Kidney (tissue), 14 donors: ENCODE data around the gene ATRX. TPM values are rescaled to one million over a fixed set of nuclear protein-coding genes. Genes with fewer than 3 reads are reported as not detected.
"Not testable (repeated sequence)": the region's sequence is repeated elsewhere in the genome, so short reads cannot be mapped to it uniquely, and the experiment has no call there.

Experiments used
- DNase-seq, 5 donors: peaks; one replicate each; pipeline ENCODE4 v3.0.0-alpha.2; 2013 to 2020
- FAIRE-seq: peaks from 2 replicates; lab custom pipeline; 2012; peaks lifted over from hg19 to GRCh38; lab: Jason Lieb, UNC
- H3K27ac ChIP-seq, 2 donors: one replicate each; pipeline ENCODE4 v1.7.0; 2013; ENCODE audit warnings: low read depth in 2 of 2, low read length in 2 of 2, inconsistent platforms in 1 of 2
- H3K27me3 ChIP-seq: one replicate; pipeline ENCODE4 v1.7.1; 2013; ENCODE audit warnings: low read length, inconsistent platforms; ENCODE audit not compliant: control insufficient read depth, insufficient read depth
- H3K36me3 ChIP-seq, 3 donors: one replicate each; pipeline versions ENCODE4 v1.7.0 to v1.7.1; 2013; ENCODE audit warnings: low read length in 3 of 3, control low read depth in 1 of 3, inconsistent platforms in 1 of 3; ENCODE audit not compliant: insufficient read depth in 3 of 3, control insufficient read depth in 2 of 3
- H3K4me1 ChIP-seq, 3 donors: one replicate each; pipeline versions ENCODE4 v1.7.0 to v1.7.1; 2013; ENCODE audit warnings: low read length in 3 of 3, inconsistent platforms in 1 of 3, low read depth in 1 of 3; ENCODE audit not compliant: control insufficient read depth in 2 of 3, insufficient read depth in 2 of 3
- H3K4me3 ChIP-seq, 3 donors: one replicate each; pipeline versions ENCODE4 v1.7.0 to v1.8.1; 2013; ENCODE audit warnings: low read length in 3 of 3, control low read depth in 1 of 3, inconsistent platforms in 1 of 3
- H3K9ac ChIP-seq, 3 donors: one replicate each; pipeline versions ENCODE4 v1.7.0 to v1.7.1; 2013; ENCODE audit warnings: low read length in 3 of 3, control low read depth in 1 of 3, inconsistent platforms in 1 of 3
- H3K9me3 ChIP-seq, 3 donors: one replicate each; pipeline versions ENCODE4 v1.7.0 to v1.7.1; 2013; ENCODE audit warnings: low read length in 3 of 3, control low read depth in 1 of 3, inconsistent platforms in 1 of 3; ENCODE audit not compliant: control insufficient read depth in 2 of 3, insufficient read depth in 1 of 3
- intact Hi-C: fragments of 100-400 bp; cut with DNase I; formaldehyde crosslinking; loops from one replicate; pipeline ENCODE4 v1.11.1; 2022
- polyA plus RNA-seq: library from polyadenylated mRNA; stranded (reverse); fragments of 350-450 nt; fragmentation: Illumina TruSeq; extraction: RNeasy Lipid Tissue Mini Kit (QIAGEN cat#74804); gene quantifications from one replicate; pipeline ENCODE4 v1.2.3, GENCODE V29; 2014; ENCODE audit warnings: low read depth, low replicate concordance; ENCODE audit not compliant: insufficient read depth
- total RNA-seq: library from RNA; stranded (reverse); fragmentation: NEBNext Ultra II Directional; extraction: Animal tissue kit (Norgen Biotek cat#: 25700); gene quantifications from one replicate; pipeline ENCODE4 v1.2.1, GENCODE V29; 2021
- TF ChIP-seq, protein P1 (sequence below): IDR thresholded peaks from 3 replicates; pipeline ENCODE4 v1.5.1; 2012; ENCODE audit warnings: mild to moderate bottlenecking, moderate library complexity, borderline replicate concordance; ENCODE audit not compliant: insufficient read depth; ENCODE audit errors: extremely low read depth
- donor health status: control.
- donor health status: control.
- donor health status: control.
- donor health status: control.
- donor health status: control.
- donor health status: DM: yes; HTN: yes; CAD: no.
- donor health status: Normal renal cell carcinoma (clear cell type).

ATRX gene
- total and polyA plus RNA-seq, 2 donors from 2014 or later, result 6.0 to 93.5 TPM

DNA sequence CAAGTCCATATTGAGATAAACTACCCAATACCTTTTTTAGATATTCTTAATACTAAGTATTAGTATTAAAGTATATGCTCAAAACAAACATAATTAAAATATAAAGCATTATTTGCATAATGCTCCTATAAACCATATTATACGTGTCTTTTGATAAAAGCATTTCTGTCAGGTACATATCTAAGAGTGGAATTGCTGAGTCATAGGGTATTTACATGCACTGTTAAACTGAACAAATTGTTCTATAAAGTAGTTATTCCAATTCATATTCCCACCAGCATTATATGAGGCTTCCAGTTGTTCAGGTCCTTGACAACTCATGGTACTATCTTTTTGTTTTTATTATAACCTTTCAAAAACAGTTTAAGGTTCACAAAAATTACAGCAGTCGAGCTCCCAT lies 224.6 kb downstream of the ATRX start:
- no peak overlapping the region for H3K27ac ChIP-seq
- TF ChIP-seq, protein P1, sequence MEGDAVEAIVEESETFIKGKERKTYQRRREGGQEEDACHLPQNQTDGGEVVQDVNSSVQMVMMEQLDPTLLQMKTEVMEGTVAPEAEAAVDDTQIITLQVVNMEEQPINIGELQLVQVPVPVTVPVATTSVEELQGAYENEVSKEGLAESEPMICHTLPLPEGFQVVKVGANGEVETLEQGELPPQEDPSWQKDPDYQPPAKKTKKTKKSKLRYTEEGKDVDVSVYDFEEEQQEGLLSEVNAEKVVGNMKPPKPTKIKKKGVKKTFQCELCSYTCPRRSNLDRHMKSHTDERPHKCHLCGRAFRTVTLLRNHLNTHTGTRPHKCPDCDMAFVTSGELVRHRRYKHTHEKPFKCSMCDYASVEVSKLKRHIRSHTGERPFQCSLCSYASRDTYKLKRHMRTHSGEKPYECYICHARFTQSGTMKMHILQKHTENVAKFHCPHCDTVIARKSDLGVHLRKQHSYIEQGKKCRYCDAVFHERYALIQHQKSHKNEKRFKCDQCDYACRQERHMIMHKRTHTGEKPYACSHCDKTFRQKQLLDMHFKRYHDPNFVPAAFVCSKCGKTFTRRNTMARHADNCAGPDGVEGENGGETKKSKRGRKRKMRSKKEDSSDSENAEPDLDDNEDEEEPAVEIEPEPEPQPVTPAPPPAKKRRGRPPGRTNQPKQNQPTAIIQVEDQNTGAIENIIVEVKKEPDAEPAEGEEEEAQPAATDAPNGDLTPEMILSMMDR, result no peak
- H3K4me3 ChIP-seq, result no peak overlapping the region
- H3K9me3 ChIP-seq, result no peaks in the 10 kb centered on the region
- DNase-seq, result no peak
- no peaks in the 10 kb centered on the region for H3K4me1 ChIP-seq
- H3K36me3 ChIP-seq, result peaks cover 0 to 3% (median 0%) of the 10 kb centered on the region in 3 donors
- H3K9ac ChIP-seq, result no peak overlapping the region
- intact Hi-C loops, result no loop called here
- FAIRE-seq, result peak; percentile 62
- H3K27me3 ChIP-seq, result no peaks in the 10 kb centered on the region

DNA sequence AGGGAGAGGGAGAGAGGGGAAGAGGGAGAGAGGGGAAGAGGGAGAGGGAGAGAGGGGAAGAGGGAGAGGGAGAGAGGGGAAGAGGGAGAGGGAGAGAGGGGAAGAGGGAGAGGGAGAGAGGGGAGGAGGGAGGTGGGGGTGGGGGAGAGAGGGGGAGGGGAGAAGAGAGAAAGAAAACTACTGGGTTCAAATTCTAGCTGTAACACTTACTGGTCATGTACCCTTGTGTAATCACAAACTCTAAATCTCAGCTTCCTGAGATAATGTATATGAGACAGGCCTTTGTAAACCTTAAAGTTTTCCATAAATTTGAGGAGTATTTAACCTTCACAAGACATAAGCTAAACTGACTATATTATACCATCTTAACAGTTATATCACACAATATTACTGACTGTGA lies 229.7 kb downstream of the ATRX start:
- peak; percentile 78 for FAIRE-seq
- H3K9ac ChIP-seq, result no peak overlapping the region
- H3K9me3 ChIP-seq, result no peaks in the 10 kb centered on the region
- intact Hi-C loops, result no loop called here
- TF ChIP-seq, protein P1, result no peak
- no peak overlapping the region for H3K4me3 ChIP-seq
- no peaks in the 10 kb centered on the region for H3K4me1 ChIP-seq
- peaks cover 0 to 3% (median 0%) of the 10 kb centered on the region in 3 donors for H3K36me3 ChIP-seq
- H3K27ac ChIP-seq, result no peak overlapping the region
- DNase-seq, result no peak
- no peaks in the 10 kb centered on the region for H3K27me3 ChIP-seq

DNA sequence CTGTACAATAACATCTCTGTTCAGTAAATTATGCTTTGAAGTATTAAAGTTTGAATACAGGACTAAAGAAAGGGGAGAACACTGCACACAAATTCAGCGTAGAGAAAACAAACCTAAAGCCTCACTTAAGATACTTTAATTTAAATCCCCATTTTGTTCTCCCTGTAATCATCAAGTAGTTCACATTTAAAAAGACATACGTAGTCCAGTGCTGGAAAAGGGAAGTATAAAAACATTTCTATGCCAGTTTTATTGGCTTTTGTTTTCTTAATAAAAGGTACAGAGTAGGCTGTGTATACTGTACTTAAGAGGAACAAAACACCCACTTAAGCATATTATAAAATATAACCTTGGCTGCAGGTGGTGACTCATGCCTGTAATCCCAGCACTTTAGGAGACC lies 237.3 kb downstream of the ATRX start:
- Histone ChIP-seq H3K9me3 (no peaks in the 10 kb centered on the region), H3K36me3 (no peaks in the 10 kb centered on the region), H3K4me1 (no peaks in the 10 kb centered on the region), H3K27ac (no peak overlapping the region), H3K4me3 (no peak overlapping the region), H3K27me3 (no peaks in the 10 kb centered on the region), H3K9ac (no peak overlapping the region)
- intact Hi-C loops, result no loop called here
- DNase-seq (no peak), FAIRE-seq (no peak)
- TF ChIP-seq, protein P1, result no peak

DNA sequence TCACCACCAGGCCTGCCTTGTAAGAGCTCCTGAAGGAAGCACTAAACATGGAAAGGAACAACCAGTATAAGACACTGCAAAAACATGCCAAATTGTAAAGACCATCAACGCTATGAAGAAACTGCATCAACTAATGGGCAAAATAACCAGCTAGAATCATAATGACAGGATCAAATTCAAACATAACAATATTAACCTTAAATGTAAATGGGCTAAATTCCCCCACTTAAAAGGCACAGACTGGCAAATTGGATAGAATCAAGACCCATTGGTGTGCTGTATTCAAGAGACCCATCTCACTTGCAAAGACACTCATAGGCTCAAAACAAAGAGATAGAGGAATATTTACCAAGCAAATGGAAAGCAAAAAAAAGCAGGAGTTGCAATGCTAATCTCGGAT lies 246.2 kb downstream of the ATRX start:
- H3K4me3 ChIP-seq, H3K27ac ChIP-seq, H3K36me3 ChIP-seq, H3K9me3 ChIP-seq, DNase-seq, H3K27me3 ChIP-seq, H3K9ac ChIP-seq, FAIRE-seq, intact Hi-C loops, H3K4me1 ChIP-seq: not testable (repeated sequence)

DNA sequence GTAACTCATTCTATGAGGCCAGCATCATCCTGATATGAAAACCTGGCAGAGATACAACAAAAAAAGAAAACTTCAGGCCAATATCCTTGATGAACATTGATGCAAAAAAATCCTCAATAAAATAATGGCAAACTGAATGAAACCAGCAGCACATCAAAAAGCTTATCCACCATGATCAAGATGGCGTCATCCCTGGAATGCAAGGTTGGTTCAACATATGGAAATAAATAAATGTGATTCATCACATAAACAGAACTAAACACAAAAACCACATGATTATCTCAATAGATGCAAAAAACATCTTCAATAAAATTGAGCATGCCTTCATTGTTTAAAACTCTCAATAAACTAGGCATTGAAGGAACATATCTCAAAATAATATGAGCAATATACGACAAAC lies 254.8 kb downstream of the ATRX start:
- H3K27me3 ChIP-seq, intact Hi-C loops, H3K9ac ChIP-seq, H3K9me3 ChIP-seq, H3K4me1 ChIP-seq, DNase-seq, H3K4me3 ChIP-seq, H3K36me3 ChIP-seq, H3K27ac ChIP-seq, FAIRE-seq: not testable (repeated sequence)
